ENCODE measurements around the gene NUMA1. TPM values are rescaled to one million over a fixed set of nuclear protein-coding genes. Genes with fewer than 3 reads are reported as not detected.
A peak's percentile ranks its signal among the peaks of the same experiment; 100 is the strongest.

Gene NUMA1
- total RNA-seq, 2 donors from 2014 or later, result 129 to 143 TPM

- DNase-seq (ENCODE audit: low spot score), result no peak
- intact Hi-C loops (cut with DNase I), result no loop called here
Observed at GRCh38 chr11:72075109-72075508, 5.2 kb downstream of the NUMA1 start.

- DNase-seq (ENCODE audit: low spot score), result no peak
- intact Hi-C loops (cut with DNase I), result no loop called here
Observed at GRCh38 chr11:72072348-72072747, 8.0 kb downstream of the NUMA1 start.

GRCh38 chr11:72070491-72070890, 9.9 kb downstream of the NUMA1 start:
- intact Hi-C loops (cut with DNase I), result no loop called here
- no peak for DNase-seq (ENCODE audit: low spot score)

- DNase-seq (ENCODE audit: low spot score), result peak; percentile 96
- intact Hi-C loops (cut with DNase I), result no loop called here
Observed at GRCh38 chr11:72069787-72070251, 10.5 kb downstream of the NUMA1 start.

GRCh38 chr11:72069200-72069599, 11.1 kb downstream of the NUMA1 start:
- DNase-seq (ENCODE audit: low spot score), result no peak
- intact Hi-C loops (cut with DNase I), result no loop called here

- intact Hi-C loops (cut with DNase I), result no loop called here
- DNase-seq (ENCODE audit: low spot score), result no peak
Observed at GRCh38 chr11:72067676-72068075, 12.7 kb downstream of the NUMA1 start.

GRCh38 chr11:72067266-72067665, 13.1 kb downstream of the NUMA1 start:
- intact Hi-C loops (cut with DNase I), result no loop called here
- DNase-seq (ENCODE audit: low spot score), result no peak

- no peak for DNase-seq (ENCODE audit: low spot score)
- intact Hi-C loops (cut with DNase I), result no loop called here
Observed at GRCh38 chr11:72066855-72067254, 13.5 kb downstream of the NUMA1 start.

GRCh38 chr11:72061739-72062396, 18.5 kb downstream of the NUMA1 start:
- no peak for DNase-seq (ENCODE audit: low spot score)
- intact Hi-C loops (cut with DNase I), result no loop called here

- DNase-seq (ENCODE audit: low spot score), result no peak
- intact Hi-C loops (cut with DNase I), result no loop called here
Observed at GRCh38 chr11:72058416-72059034, 21.8 kb downstream of the NUMA1 start.

- intact Hi-C loops (cut with DNase I), result no loop called here
- DNase-seq (ENCODE audit: low spot score), result no peak
Observed at GRCh38 chr11:72048766-72049460, 31.4 kb downstream of the NUMA1 start.

GRCh38 chr11:72045849-72046248, 34.5 kb downstream of the NUMA1 start:
- no peak for DNase-seq (ENCODE audit: low spot score)
- intact Hi-C loops (cut with DNase I), result no loop called here

GRCh38 chr11:72042064-72042745, 38.1 kb downstream of the NUMA1 start:
- DNase-seq (ENCODE audit: low spot score), result no peak
- intact Hi-C loops (cut with DNase I), result no loop called here

- DNase-seq (ENCODE audit: low spot score), result peak; percentile 88
Observed at GRCh38 chr11:72041364-72042063, 38.8 kb downstream of the NUMA1 start.

GRCh38 chr11:72040491-72041363, 39.6 kb downstream of the NUMA1 start:
- intact Hi-C loops (cut with DNase I), result no loop called here
- DNase-seq (ENCODE audit: low spot score), result peak; percentile 98

More at GRCh38 chr11:72041364-72042063, 38.8 kb downstream of the NUMA1 start:
- intact Hi-C loops (cut with DNase I), result no loop called here

GRCh38 chr11:72039856-72040401, 40.4 kb downstream of the NUMA1 start:
- DNase-seq (ENCODE audit: low spot score), result no peak
- intact Hi-C loops (cut with DNase I), result loop anchor here in 1 of 2 donors (5.0 kb wide), 1 partner anchor 42 kb away; the partner anchor contains the start of genes LRRC51 and NUMA1

- no peak for DNase-seq (ENCODE audit: low spot score)
Observed at GRCh38 chr11:72039031-72039855, 41.1 kb downstream of the NUMA1 start.

More at GRCh38 chr11:72039031-72039855, 41.1 kb downstream of the NUMA1 start:
- intact Hi-C loops (cut with DNase I), result loop anchor here in 1 of 2 donors (5.0 kb wide), 1 partner anchor 43 kb away; the partner anchor contains the start of genes LRRC51 and NUMA1

Data from posterior vena cava (tissue), 2 donors.